ENCODE measurements around the gene KRT4. TPM values are rescaled to one million over a fixed set of nuclear protein-coding genes. Genes with fewer than 3 reads are reported as not detected.
"Not testable (repeated sequence)": the region's sequence is repeated elsewhere in the genome, so short reads cannot be mapped to it uniquely, and the experiment has no call there.

Gene KRT4
- total RNA-seq, 1 donor from 2014 or later = 0.94 TPM

GRCh38 chr12:52772772-52773171, 41.1 kb downstream of the KRT4 start:
- DNase-seq = no peak

- no peak for DNase-seq
Observed at GRCh38 chr12:52772188-52772587, 41.7 kb downstream of the KRT4 start.

- DNase-seq = no peak
Observed at GRCh38 chr12:52771505-52771904, 42.4 kb downstream of the KRT4 start.

GRCh38 chr12:52771088-52771487, 42.8 kb downstream of the KRT4 start:
- no peak for DNase-seq

GRCh38 chr12:52769946-52770345, 44.0 kb downstream of the KRT4 start:
- DNase-seq = no peak

- no peak for DNase-seq
Observed at GRCh38 chr12:52769354-52769753, 44.6 kb downstream of the KRT4 start.

- no peak for DNase-seq
Observed at GRCh38 chr12:52768479-52769200, 45.3 kb downstream of the KRT4 start.

- no peak for DNase-seq
Observed at GRCh38 chr12:52767427-52767826, 46.5 kb downstream of the KRT4 start.

- no peak for DNase-seq
Observed at GRCh38 chr12:52767020-52767379, 46.9 kb downstream of the KRT4 start.

GRCh38 chr12:52766351-52767019, 47.4 kb downstream of the KRT4 start:
- no peak for DNase-seq

- DNase-seq = no peak
Observed at GRCh38 chr12:52765702-52766101, 48.2 kb downstream of the KRT4 start.

- DNase-seq = no peak
Observed at GRCh38 chr12:52763991-52764390, 49.9 kb downstream of the KRT4 start.

- no peak for DNase-seq
Observed at GRCh38 chr12:52763036-52763659, 50.8 kb downstream of the KRT4 start.

- DNase-seq = no peak
Observed at GRCh38 chr12:52761802-52762201, 52.1 kb downstream of the KRT4 start.

- DNase-seq = not testable (repeated sequence)
Observed at GRCh38 chr12:52761218-52761617, 52.7 kb downstream of the KRT4 start.

- no peak for DNase-seq
Observed at GRCh38 chr12:52760623-52761022, 53.3 kb downstream of the KRT4 start.

- no peak for DNase-seq
Observed at GRCh38 chr12:52759695-52760094, 54.2 kb downstream of the KRT4 start.

GRCh38 chr12:52759218-52759617, 54.7 kb downstream of the KRT4 start:
- DNase-seq = no peak

GRCh38 chr12:52757449-52758176, 56.3 kb downstream of the KRT4 start:
- DNase-seq = no peak

Data from occipital lobe (tissue), 2 donors.